ENCODE results near the gene RHOF.

Gene RHOF

DNA sequence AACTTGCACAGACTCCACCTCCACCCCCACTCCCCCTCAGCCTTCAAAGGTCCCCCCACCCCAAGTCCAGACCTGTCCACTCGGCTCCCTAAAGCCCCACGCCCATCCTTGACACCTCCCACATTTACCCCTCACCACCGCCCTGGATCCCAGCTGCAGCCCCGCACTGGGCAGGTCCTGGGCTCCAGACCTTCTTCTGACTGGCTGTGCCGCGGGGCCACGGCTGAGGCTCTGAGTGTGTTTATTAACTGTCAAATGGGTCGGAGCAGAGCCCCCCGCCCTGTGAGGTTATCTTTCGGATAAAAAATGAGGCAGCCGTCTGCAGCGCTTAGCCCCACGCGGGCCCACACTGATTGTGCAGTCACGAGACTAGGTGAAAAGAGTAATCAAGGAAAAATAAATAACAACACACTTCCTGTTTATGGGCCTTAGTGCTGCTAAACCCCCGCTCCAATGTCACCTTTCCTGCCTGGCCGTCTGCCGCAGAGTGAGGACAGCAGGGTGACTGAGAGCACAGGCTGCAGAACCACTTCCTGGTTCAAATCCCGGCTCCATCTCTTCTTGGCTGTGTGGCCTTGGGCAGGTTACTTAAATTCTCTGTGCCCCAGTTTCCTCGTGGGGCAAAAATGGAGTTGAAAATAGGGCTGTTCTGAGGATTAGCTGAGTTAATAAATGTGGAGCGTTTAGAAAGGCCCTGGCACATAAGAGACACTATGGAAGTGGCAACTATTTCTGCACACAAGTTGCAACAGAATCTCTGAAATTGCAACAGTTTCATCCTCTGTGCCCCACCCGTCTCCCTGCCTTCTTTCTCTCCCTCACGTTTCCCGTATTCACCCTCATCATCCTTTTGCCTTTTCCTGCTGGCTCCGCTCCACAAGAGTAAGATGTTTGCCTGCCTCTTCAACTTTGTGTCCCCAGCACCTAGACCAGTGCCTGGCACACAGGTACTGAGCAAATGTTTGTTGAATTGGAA is 19.7 kb upstream of the RHOF start:
- DNase-seq (ENCODE audit: insufficient read length, low spot score) = no peak
- TF ChIP-seq, protein P1, sequence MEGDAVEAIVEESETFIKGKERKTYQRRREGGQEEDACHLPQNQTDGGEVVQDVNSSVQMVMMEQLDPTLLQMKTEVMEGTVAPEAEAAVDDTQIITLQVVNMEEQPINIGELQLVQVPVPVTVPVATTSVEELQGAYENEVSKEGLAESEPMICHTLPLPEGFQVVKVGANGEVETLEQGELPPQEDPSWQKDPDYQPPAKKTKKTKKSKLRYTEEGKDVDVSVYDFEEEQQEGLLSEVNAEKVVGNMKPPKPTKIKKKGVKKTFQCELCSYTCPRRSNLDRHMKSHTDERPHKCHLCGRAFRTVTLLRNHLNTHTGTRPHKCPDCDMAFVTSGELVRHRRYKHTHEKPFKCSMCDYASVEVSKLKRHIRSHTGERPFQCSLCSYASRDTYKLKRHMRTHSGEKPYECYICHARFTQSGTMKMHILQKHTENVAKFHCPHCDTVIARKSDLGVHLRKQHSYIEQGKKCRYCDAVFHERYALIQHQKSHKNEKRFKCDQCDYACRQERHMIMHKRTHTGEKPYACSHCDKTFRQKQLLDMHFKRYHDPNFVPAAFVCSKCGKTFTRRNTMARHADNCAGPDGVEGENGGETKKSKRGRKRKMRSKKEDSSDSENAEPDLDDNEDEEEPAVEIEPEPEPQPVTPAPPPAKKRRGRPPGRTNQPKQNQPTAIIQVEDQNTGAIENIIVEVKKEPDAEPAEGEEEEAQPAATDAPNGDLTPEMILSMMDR (IDR thresholded peaks at IDR 0.05; ENCODE audit: insufficient read depth, missing control alignments) = no peak
- FAIRE-seq = no peak

- TF ChIP-seq, protein P1 (IDR thresholded peaks at IDR 0.05; ENCODE audit: insufficient read depth, missing control alignments) = no peak
- peak; percentile 95 for DNase-seq (ENCODE audit: insufficient read length, low spot score)
- no peak for FAIRE-seq
Observed at GRCh38 chr12:121812320-121812871, 18.9 kb upstream of the RHOF start.

DNA sequence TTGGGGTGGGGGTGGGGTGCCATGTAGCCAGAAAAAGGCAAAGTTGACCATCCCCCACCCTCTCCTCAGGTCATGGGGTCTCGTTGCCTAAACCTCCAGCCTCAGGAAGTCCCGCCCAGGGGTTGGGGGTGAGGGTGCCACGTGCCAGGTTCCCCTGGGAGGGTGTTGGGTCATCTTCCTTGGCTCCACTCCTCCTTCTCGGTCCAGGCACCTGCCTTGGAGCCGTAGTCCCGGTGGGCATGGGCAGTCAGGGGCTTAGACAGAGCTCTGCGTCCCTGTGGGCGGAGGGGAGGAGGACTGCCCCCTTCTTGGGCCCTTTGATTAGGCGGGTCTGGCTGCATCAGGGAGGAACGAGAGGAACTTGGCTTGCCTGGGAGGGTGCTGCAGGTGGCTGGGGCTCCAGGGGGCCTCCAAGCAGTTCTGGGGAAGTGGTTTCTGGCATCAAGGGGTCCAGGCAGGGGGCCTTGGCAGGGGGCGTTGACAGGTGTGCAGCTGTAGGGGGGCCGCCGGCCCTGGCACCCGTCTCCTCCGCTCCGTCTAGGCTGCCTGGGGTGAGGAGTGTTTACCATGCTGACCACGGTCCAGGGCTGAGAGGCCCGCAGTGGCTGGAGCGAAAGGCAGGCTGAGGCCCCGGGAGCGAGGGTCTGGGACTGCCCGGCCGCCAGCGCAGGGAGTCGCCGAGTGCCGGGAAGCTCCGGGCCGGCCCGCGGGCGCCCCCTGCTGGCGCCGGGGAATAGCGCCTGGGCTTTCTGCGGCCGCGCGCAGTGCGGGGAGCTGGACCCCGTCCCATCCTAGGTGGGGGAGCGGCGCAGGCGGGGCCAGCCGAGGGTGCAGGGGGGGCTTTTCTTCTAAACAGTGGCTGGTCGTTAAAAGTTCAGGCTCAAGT is 18.2 kb upstream of the RHOF start:
- DNase-seq (ENCODE audit: insufficient read length, low spot score) = peak; percentile 78
- TF ChIP-seq, protein P1 (IDR thresholded peaks at IDR 0.05; ENCODE audit: insufficient read depth, missing control alignments) = peak; percentile 61
- FAIRE-seq = no peak

DNA sequence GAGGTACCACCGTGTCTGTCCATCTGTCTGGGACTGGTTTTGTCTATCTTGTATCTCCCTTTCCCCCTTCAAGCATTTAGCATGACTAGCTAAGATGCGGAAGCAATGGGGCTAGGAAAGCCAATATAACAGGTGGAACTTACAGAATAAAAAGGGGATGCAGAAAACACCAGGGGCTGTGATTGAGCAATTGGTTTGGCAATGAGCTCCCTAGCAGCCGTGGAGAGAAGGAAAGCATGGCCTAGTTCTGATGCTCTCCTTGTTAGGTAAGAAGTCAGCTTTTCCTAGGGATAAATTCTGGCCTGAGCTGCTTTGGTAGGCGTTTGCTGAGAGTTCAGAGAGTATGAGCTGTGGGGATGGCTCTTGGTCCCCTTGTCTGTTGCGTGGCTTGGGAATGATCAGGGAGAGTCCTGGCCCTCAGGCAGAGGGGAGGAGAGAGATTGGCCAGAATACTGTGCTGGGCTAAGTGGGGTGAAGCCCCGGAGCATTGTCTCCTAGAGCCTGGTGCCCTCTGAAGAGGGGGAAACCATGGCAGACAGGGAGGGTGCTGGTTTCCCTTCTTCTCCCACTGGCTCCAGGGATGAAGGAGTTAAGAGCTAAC is 17.4 kb upstream of the RHOF start:
- DNase-seq (ENCODE audit: insufficient read length, low spot score) = no peak
- FAIRE-seq = no peak

DNA sequence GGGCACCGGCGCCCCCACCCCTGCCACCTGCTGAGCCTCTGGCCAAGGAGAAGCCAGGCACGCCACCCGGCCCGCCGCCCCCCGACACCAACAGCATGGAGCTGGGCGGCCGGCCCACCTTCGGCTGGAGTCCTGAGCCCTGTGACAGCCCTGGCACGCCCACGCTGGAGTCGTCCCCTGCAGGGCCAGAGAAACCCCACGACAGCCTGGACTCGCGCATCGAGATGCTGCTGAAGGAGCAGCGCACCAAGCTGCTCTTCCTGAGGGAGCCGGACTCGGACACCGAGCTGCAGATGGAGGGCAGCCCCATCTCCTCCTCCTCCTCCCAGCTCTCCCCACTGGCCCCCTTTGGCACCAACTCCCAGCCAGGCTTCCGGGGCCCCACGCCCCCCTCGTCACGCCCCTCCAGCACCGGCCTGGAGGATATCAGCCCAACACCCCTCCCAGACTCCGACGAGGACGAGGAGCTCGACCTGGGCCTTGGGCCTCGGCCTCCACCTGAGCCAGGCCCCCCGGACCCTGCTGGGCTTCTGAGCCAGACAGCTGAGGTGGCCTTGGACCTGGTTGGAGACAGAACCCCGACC is 16.8 kb upstream of the RHOF start:
- FAIRE-seq (no peak), DNase-seq (ENCODE audit: insufficient read length, low spot score) (no peak)
- TF ChIP-seq, protein P1 (IDR thresholded peaks at IDR 0.05; ENCODE audit: insufficient read depth, missing control alignments) = no peak

More for the DNA sequence above, 17.4 kb upstream of the RHOF start:
- TF ChIP-seq, protein P1 (IDR thresholded peaks at IDR 0.05; ENCODE audit: insufficient read depth, missing control alignments) = no peak

DNA sequence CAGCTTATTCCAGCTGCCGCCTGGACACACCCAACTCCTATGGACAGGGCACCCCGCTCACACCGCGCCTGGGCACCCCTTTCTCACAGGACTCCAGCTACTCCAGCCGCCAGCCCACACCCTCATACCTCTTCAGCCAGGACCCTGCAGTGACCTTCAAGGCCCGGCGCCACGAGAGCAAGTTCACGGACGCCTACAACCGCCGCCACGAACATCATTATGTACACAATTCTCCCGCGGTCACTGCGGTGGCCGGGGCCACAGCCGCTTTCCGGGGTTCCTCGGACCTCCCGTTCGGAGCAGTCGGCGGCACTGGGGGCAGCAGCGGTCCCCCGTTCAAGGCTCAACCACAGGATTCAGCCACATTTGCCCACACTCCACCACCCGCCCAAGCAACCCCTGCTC is 16.2 kb upstream of the RHOF start:
- TF ChIP-seq, protein P1 (IDR thresholded peaks at IDR 0.05; ENCODE audit: insufficient read depth, missing control alignments) = no peak
- DNase-seq (ENCODE audit: insufficient read length, low spot score) = no peak
- no peak for FAIRE-seq
